Forelimb muscle (tissue), 1 donor: ENCODE measurements around the gene DET1. TPM values are rescaled to one million over a fixed set of nuclear protein-coding genes. Genes with fewer than 3 reads are reported as not detected.
A peak's percentile ranks its signal among the peaks of the same experiment; 100 is the strongest.
"Not testable (repeated sequence)": the region's sequence is repeated elsewhere in the genome, so short reads cannot be mapped to it uniquely, and the experiment has no call there.

Experiments
- DNase-seq: peaks from one replicate; pipeline ENCODE4 v3.0.0-alpha.2; 2013; ENCODE audit warnings: low read depth
- polyA plus RNA-seq: library from polyadenylated mRNA; unstranded; fragments of 120-200 nt; gene quantifications from one replicate; pipeline ENCODE4 v1.2.1, GENCODE V29; 2013; ENCODE audit not compliant: insufficient read length

The DET1 gene
- polyA plus RNA-seq, result 8.7 TPM

DNA sequence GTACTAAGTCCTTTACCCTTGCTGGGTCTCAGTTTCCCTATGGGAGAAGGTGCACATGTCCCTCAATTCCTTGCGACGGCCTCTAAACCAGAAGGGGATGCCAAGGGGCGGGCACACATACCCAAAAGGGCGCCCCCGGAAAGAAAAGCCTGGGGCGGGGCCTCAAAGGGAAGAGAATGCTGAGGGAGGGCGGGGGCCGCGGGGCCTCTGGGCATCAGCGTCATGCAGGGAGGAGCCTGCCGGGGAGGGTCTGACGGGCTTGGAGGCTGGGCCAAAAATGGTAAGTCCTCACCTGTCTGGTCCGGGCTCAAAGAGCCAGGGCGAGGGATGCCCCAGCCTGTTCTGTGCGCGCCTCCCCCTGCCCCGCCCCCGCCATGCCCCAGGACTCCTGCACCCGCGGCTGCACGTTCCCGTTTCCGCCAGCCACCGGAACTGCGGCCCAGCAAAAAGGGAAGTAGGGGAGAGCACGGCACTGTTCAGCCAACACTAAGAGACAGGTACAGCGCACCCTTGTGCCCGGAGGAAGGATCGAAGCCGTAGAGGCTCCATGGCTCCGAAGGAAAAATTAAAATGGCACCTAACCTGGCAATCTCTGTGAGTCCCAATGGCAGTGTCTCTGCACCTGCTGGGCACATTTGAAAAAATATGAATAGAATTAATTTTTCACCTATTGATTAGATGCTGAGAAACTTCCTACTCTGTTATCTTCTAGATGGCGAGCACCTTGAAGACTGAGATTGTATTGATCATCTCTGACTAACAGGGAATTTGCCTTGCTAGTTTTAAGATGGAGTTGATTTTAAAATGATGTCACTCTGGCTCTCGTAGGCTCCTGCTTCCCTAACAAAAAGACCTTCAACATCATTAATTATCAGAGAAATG, at the start of gene DET1:
TSS of gene DET1 (minus strand) at position 434 of the 882 bp plus-strand sequence. CDS start 14,976 bp downstream, outside the sequence.
- DNase-seq, result peak; percentile 86

GRCh38 chr15:88591384-88591783, 44.9 kb upstream of the DET1 start:
- no peak for DNase-seq

- DNase-seq, result no peak
Observed at GRCh38 chr15:88590759-88591158, 44.3 kb upstream of the DET1 start.

GRCh38 chr15:88586401-88587162, 40.1 kb upstream of the DET1 start:
- no peak for DNase-seq

GRCh38 chr15:88580532-88580931, 34.1 kb upstream of the DET1 start:
- no peak for DNase-seq

DNA sequence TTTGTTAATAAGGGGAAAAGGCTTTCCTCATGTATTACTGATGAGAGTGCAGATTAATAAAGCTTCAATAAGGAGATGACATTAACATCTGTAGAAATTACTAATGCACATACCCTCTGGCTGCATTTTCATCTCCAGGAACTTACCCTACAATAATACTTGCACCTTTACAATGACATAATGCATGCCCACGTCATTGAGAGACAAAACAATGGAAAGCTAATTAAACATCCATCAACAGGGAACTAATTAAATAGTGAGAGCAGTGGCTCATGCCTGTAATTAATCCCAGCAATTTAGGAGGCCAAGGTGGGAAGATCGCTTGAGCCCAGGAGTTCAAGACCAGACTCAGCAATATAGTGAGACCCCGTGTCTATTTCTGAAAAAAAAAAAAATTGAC, 32.8 kb upstream of the DET1 start:
- no peak for DNase-seq

DNA sequence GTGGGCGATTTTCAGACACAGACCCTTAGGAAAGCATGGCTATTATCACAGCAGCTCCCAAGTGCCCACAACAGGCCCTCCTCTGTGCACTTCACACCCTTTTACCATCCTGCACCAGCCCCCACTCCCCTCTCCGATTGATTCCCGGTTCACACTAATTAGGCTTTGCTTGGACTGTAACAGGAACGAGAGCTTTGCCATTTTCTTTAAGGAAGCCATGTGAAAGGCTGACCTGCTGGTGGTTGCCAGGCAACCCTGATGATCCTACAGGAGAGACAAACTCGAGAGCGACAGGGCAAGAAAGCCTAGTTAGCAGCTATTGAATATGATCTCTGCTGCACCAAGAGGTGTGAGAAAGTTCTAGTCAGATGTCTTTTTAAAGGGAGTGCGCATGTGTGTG, 28.2 kb upstream of the DET1 start:
- no peak for DNase-seq

- DNase-seq, result no peak
Observed at GRCh38 chr15:88574077-88574476, 27.6 kb upstream of the DET1 start.

- no peak for DNase-seq
Observed at GRCh38 chr15:88571852-88572259, 25.4 kb upstream of the DET1 start.

DNA sequence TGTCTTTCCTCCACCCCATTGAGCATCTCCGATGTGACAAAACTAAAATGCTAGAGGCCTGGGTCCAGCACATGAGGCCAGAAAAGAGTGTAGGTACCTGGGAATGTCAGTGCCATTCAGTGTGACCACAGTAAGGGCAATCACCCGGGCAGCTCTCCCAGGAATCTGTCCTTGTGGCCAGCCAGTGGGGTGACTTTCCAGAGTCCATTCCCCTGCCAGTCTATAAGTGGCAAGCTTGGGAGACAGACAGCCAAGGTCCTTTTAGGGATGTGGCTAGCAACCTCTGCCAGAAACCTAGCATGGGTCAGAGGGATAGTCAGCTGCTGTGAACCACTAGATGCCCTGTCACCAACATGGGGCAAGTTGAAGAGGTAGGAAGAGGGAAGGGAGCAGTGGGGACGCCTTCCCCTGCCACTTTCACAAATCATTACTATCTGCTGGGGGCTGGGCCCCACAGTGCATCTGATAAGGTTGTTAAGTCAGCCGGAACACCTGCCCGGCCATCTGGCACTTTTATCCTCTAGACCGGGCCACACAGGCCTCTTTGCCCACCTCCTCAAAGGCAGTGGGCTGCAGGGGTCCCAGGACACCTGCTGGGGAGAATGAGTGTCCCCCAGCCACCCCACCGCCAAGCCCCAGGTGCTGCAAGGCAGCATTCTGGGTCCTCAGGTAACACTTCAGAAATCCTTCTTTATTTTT, 24.8 kb upstream of the DET1 start:
- no peak for DNase-seq

DNA sequence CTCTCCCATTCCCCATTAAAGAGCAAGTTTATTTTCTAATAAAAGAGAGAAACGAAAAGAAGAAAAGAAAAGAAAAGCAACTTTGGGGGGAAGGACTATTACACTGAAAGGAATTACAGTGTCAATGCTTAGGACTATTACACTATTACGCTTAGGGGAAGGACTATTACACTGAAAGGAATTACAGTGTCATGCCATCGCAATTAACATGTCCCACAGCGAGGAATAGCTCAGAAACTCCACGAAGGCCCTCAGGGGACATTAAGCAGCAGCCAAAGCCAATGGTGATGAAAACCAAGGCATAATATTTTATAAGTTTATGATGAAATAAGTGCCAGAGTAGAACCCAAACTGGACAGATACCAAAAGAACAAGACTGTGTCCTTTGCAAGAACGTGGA, 22.1 kb upstream of the DET1 start:
- DNase-seq, result no peak

DNA sequence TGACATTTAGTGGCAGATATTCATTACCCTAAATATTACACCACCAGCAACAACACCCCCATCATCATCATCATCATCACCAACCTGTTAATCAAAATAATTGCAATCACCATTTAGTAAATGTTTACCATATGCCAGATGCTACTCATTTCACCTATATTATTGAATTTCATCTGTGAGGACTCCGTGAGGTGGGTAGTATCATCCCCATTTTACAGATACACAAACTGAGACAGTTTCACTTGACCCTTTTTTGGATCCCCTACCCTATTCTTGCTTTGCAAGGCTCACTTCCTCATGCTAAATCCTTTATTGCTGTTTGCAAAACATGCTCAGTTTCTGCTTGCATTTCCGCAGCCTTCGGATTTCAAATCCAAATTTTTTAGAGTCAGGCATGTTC, 18.3 kb upstream of the DET1 start:
- DNase-seq, result no peak

DNA sequence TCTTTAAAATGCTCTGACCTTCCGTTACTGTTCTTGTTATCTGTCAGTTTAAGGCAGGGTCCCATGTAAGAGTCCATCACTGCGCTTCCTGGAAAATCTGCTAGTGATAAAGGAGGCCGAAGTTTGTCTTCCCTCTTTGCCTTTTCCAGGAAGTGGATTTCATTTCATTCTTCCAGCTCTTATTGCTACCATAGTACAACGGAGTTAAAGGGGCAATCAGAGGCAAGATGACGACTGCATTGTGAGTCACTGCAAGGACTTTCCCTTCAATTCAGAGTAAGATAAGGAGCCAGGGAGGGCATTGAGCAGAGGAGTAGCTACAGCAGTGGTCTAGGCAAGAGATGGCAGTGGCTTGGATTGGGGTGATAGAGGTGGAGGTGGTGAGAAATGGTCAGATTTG, 17.2 kb upstream of the DET1 start:
- DNase-seq, result no peak

DNA sequence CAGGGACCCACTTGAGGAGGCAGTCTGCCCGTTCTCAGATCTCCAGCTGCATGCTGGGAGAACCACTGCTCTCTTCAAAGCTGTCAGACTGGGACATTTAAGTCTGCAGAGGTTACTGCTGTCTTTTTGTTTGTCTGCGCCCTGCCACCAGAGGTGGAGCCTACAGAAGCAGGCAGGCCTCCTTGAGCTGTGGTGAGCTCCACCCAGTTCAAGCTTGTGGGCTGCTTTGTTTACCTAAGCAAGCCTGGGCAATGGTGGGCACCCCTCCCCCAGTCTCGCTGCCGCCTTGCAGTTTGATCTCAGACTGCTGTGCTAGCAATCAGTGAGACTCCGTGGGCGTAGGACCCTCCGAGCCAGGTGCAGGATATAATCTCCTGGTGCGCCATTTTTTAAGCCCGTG, 13.1 kb upstream of the DET1 start:
- not testable (repeated sequence) for DNase-seq

- not testable (repeated sequence) for DNase-seq
Observed at GRCh38 chr15:88558026-88558425, 11.5 kb upstream of the DET1 start.

DNA sequence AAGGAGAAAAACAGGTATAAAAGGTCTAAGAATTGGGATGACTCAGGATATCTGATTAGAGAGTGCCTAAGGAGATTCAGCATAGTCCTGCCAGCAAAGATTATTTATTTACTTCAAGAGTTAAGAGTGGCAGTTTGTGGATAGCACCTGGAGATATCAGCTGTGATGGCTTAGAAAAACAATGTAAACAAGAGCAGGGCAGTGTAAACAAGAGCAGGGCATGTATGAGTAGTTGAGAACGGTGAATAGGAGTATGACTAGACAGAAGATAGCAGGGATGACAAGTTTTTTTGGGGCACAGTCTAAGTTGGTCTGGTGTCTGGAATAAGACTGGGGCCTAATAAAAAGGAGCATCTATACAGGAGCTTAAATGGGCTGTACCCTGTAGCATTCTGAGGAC, 1.5 kb upstream of the DET1 start:
- DNase-seq, result not testable (repeated sequence)

DNA sequence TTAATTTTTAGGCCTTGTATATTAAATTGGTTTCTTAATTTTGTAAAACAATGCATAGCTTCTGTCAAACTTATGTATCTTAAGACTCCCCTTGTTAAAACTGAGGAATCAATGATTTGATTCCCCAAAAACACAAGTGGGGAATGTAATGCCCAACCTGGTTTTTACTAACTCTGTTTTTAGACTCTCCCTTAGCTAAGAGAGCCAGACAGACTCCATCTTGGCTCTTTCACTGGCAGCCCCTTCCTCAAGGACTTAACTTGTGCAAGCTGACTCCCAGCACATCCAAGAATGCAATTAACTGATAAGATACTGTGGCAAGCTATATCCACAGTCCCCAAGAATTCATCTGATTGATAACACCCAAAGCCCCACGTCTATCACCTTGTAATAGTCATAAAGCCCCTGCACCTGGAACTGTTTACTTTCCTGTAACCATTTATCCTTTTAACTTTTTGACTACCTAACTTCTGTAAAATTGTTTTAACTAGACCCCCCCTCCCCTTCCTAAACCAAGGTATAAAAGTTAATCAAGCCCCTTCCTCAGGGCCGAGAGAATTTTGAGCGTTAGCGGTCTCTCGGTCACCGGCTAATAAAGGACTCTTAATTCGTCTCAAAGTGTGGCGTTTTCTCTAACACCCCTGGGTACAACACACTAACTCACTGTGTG, 768 bp downstream of the DET1 start:
- not testable (repeated sequence) for DNase-seq

DNA sequence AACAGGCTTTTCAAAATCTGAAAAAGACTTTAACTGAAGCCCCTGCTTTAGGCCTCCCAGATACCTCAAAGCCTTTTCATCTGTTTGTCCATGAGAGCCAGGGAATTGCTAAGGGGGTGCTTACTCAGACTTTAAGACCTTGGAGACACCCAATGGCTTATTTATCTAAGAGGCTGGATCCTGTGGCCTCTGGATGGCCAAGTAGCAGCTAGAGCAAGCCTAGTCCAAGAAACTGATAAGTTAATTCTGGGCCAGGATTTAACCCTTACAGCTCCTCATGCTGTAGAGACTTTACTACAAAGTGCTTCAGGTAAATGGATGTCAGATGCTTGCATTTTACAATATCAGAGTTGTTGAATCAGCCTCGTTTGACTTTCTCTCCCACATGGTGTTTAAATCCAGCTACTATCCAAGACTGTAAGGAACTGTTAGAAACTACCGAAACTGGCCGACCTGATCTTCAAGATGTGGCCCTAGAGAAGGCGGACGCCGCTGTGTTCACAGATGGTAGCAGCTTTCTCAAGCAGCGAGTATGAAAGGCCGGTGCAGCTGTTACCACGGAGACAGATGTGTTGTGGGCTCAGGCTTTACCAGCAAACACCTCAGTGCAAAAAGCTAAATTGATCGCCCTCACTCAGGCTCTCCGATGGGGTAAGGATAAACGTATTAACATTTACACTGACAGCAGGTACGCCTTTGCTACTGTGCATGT, 3.3 kb downstream of the DET1 start:
- DNase-seq, result no peak

- DNase-seq, result no peak
Observed at GRCh38 chr15:88542342-88542733, 4.1 kb downstream of the DET1 start.

DNA sequence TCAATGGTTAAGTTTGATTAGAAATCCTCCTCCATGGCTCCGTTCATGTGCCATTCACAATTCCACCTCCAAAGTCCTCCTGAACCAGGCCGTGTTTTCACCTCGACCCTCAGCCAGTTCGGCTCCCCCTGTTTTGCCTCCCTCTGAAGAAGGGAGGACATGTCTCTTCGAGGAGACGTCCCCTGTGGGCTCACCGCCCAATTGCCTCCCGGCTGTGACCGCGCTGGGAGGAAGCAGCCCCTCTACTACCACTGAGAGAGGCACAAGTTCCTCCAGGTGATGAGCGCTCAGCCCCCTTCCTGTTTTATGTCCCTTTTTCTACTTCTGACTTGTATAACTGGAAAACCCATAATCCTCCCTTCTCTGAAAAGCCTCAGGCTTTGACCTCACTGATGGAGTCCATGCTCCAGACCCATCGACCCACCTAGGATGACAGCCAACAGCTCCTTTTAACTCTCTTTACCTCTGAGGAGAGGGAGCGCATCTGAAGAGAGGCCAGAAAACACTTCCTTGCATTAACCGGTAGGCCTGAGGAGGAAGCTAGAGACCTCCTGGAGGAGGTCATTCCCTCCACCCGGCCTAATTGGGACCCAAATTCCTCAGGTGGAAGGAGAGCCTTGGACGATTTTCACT, 4.7 kb downstream of the DET1 start:
- no peak for DNase-seq

DNA sequence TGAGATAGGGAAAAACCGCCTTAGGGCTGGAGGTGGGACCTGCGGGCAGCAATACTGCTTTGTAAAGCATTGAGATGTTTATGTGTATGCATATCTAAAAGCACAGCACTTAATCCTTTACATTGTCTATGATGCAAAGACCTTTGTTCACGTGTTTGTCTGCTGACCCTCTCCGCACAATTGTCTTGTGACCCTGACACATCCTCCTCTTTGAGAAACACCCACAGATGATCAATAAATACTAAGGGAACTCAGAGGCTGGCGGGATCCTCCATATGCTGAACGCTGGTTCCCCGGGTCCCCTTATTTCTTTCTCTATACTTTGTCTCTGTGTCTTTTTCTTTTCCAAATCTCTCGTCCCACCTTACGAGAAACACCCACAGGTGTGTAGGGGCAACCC, 5.4 kb downstream of the DET1 start:
- not testable (repeated sequence) for DNase-seq
